Naive thymus-derived CD8-positive, alpha-beta T cell (primary cell): ENCODE results near the gene TUBG1. TPM values are rescaled to one million over a fixed set of nuclear protein-coding genes. Genes with fewer than 3 reads are reported as not detected.

Experiments
- ATAC-seq, 2 donors: fragments of 150-1000 bp; cut with Tn5 transposase in 1 of 2; sonication (Bioruptor Pico), chemical (Tn5 transposase) in 1 of 2; 1 replicate in 1 of 2; 2 replicates in 1 of 2; pipeline ENCODE4 v1.10.0; 2021; ENCODE audit warnings: mild to moderate bottlenecking in 2 of 2, moderate library complexity in 2 of 2
- POLR2A ChIA-PET: fragments of 350-600 bp; sonication (Branson Sonifier 250); formaldehyde crosslinking; loops from one replicate; lab custom pipeline; 2021; ENCODE audit warnings: antibody characterized with exemption; lab: Charles Lee
- DNase-seq, 10 donors: peaks; one replicate each; pipeline versions ENCODE4 v3.0.0 to v3.0.0-alpha.2; 2020 to 2022
- H3K27ac Mint-ChIP-seq, 10 donors: one replicate each; pipeline ENCODE4 v1.8.0; 2020 to 2022; ENCODE audit warnings: mild to moderate bottlenecking in 10 of 10, mixed read lengths in 10 of 10, moderate library complexity in 4 of 10, inconsistent platforms in 1 of 10
- H3K27me3 Mint-ChIP-seq, 5 donors: one replicate each; pipeline ENCODE4 v1.8.0; 2021 to 2022; ENCODE audit warnings: mixed read lengths in 5 of 5
- H3K36me3 Mint-ChIP-seq, 3 donors: one replicate each; pipeline ENCODE4 v1.8.0; 2020 to 2022; ENCODE audit warnings: mixed read lengths in 3 of 3, mild to moderate bottlenecking in 2 of 3, inconsistent platforms in 1 of 3
- H3K4me1 Mint-ChIP-seq, 4 donors: one replicate each; pipeline ENCODE4 v1.8.0; 2021 to 2022; ENCODE audit warnings: mixed read lengths in 4 of 4
- H3K4me3 Mint-ChIP-seq, 10 donors: one replicate each; pipeline ENCODE4 v1.8.0; 2020 to 2022; ENCODE audit warnings: mild to moderate bottlenecking in 10 of 10, mixed read lengths in 10 of 10, moderate library complexity in 6 of 10, inconsistent platforms in 1 of 10
- H3K9me3 Mint-ChIP-seq, 9 donors: one replicate each; pipeline ENCODE4 v1.8.0; 2020 to 2022; ENCODE audit warnings: mixed read lengths in 9 of 9, mild to moderate bottlenecking in 3 of 9, inconsistent platforms in 1 of 9, moderate library complexity in 1 of 9
- polyA plus RNA-seq, 3 donors: library from polyadenylated mRNA; unstranded; fragments of 300-500 nt; fragmentation: Illumina TruSeq; gene quantifications; one replicate each; pipeline ENCODE4 v1.2.3, GENCODE V29; 2021
- total RNA-seq, 8 experiments: library from RNA in 2 of 8; stranded (reverse) in 2 of 8; gene quantifications; one replicate each; pipeline ENCODE4 v1.2.3 and lab custom pipeline; 2021 to 2026

TUBG1 gene
- total and polyA plus RNA-seq, 5 experiments from 2014 or later: 6.7 to 16.3 (median 10.3) TPM

- no peak for ATAC-seq
- no peaks in the 10 kb centered on the region for H3K27me3 Mint-ChIP-seq
- H3K36me3 Mint-ChIP-seq: peaks cover 0 to 74% (median 6%) of the 10 kb centered on the region in 3 donors
- DNase-seq: no peak
- H3K9me3 Mint-ChIP-seq: no peaks in the 10 kb centered on the region
- peaks cover 9 to 29% (median 24%) of the 10 kb centered on the region in 4 donors for H3K4me1 Mint-ChIP-seq
- no peak overlapping the region for H3K4me3 Mint-ChIP-seq
- H3K27ac Mint-ChIP-seq: peak overlapping the region in 1 of 10 donors; percentile 29
- POLR2A ChIA-PET: interaction anchor here (3.1 kb wide), 1 partner anchor 27 kb away, joined by 14 read pairs; the partner anchor contains the start of genes RETREG3 and TUBG1
These were observed 27.7 kb upstream of the TUBG1 start for GRCh38 chr17:42581744-42582270.

GRCh38 chr17:42584880-42585279, 24.6 kb upstream of the TUBG1 start:
- POLR2A ChIA-PET: interaction anchor here (0.7 kb wide), 1 partner anchor 33 kb away, joined by 4 read pairs; no protein-coding TSS in a partner anchor
- DNase-seq (no peak), ATAC-seq (no peak)
- peak overlapping the region in 3 of 10 donors; percentile 21 to 62 (median 25) for H3K27ac Mint-ChIP-seq
- H3K9me3 Mint-ChIP-seq: no peaks in the 10 kb centered on the region
- peaks cover 6 to 9% (median 7%) of the 10 kb centered on the region in 4 donors for H3K4me1 Mint-ChIP-seq
- no peak overlapping the region for H3K4me3 Mint-ChIP-seq
- peaks cover 0 to 99% (median 9%) of the 10 kb centered on the region in 3 donors for H3K36me3 Mint-ChIP-seq
- no peaks in the 10 kb centered on the region for H3K27me3 Mint-ChIP-seq

DNA sequence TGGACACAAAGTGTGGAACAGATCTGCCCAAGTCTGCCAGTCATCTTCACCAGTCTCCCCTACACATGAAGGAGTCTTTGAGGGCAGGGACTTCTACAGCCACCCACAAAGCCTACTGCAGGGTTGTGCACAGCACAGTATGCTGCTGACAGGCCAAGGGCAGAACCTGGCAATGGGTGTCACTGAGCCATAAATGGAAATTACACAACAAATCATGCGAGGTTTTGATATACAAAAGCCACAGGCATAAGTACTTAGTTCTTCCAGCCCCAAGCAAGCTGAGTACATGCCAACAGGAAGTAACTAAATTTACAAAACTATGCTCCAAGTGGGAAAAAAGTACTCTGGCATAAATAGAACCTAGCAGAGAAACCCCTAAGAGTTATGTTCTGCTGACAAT, 24.1 kb upstream of the TUBG1 start:
- POLR2A ChIA-PET: interaction anchor here (0.7 to 1.0 kb wide), 2 partner anchors 23 to 34 kb away, joined by 3 to 4 read pairs; partner anchors contain the start of gene RETREG3
- Mint-ChIP-seq H3K36me3 (peaks cover 0 to 100% (median 9%) of the 10 kb centered on the region in 3 donors), H3K9me3 (no peaks in the 10 kb centered on the region), H3K27ac (no peak overlapping the region), H3K4me1 (peaks cover 5 to 9% (median 7%) of the 10 kb centered on the region in 4 donors), H3K4me3 (no peak overlapping the region), H3K27me3 (no peaks in the 10 kb centered on the region)
- DNase-seq (no peak), ATAC-seq (no peak)

DNA sequence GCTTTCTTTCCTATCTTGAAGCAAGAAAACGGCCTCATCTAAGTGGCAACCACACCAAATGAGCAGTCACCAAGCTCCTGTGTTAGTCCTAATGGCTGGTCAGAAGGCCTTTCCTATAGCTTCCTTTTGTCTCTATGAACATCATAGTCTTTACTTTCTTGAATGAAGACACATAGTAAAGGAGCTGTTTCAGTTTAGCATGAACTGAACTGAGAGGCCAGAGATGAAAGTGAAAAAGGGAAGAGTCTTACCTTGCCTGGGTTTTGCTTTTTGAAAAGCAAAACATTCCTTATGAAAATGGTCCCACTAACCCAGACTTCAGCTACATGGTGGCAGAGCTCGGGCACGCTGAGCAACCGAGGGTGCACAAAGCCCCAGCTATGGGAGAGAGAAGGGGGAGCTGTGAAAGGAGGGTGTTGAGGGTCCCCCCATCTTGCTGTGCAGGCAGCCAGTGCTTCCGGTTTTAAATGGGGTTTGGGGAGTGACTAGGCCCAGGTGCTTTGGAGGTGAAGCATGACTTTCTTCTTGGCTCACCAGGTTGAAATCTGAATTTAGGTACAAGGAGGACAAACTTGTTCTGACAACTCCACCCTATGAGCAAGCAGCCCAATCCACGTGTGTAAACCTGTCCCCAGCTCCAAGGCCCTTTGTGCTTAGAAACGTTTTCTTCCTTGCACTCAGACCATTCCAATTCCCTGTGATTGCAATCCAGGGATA, 22.8 kb upstream of the TUBG1 start:
- Mint-ChIP-seq H3K4me3 (no peak overlapping the region), H3K27ac (peak overlapping the region in 7 of 10 donors; percentile 31 to 79 (median 53)), H3K27me3 (no peaks in the 10 kb centered on the region), H3K4me1 (peaks cover 3 to 9% (median 7%) of the 10 kb centered on the region in 4 donors), H3K36me3 (peaks cover 0 to 100% (median 9%) of the 10 kb centered on the region in 3 donors), H3K9me3 (no peaks in the 10 kb centered on the region)
- POLR2A ChIA-PET: interaction anchor here (0.5 to 1.0 kb wide), 4 partner anchors 18 to 220 kb away, joined by 3 to 4 read pairs (median 3); partner anchors contain the start of gene RETREG3
- DNase-seq (no peak), ATAC-seq (no peak)

- H3K9me3 Mint-ChIP-seq: no peaks in the 10 kb centered on the region
- peak overlapping the region in 3 of 10 donors; percentile 20 to 53 (median 25) for H3K27ac Mint-ChIP-seq
- no peak for ATAC-seq
- peaks cover 0 to 83% (median 8%) of the 10 kb centered on the region in 3 donors for H3K36me3 Mint-ChIP-seq
- POLR2A ChIA-PET: interaction anchor here (0.7 to 1.6 kb wide), 4 partner anchors 19 to 77 kb away, joined by 3 to 5 read pairs (median 3); partner anchors contain the start of genes RETREG3 and TUBG1
- peaks cover 6 to 19% (median 13%) of the 10 kb centered on the region in 4 donors for H3K4me1 Mint-ChIP-seq
- no peaks in the 10 kb centered on the region for H3K27me3 Mint-ChIP-seq
- no peak for DNase-seq
- H3K4me3 Mint-ChIP-seq: no peak overlapping the region
These were observed 18.6 kb upstream of the TUBG1 start for GRCh38 chr17:42590886-42591285.

DNA sequence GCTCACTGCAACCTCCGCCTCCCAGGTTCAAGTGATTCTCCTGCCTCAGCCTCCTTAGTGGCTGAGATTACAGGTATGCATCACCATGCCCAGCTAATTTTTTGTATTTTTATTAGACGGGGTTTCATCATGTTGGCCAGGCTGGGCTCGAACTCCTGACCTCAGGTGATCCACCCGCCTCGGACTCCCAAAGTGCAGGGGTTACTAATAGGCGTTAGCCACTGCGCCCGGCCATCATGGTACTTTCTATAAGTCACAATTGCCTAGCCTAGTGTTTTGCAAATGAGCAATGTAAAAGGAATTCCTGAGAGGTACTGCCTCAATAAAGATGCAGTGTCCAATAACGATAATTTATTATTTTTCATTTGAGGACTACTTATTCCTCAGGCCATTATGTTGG, 18.1 kb upstream of the TUBG1 start:
- DNase-seq (no peak), ATAC-seq (no peak)
- POLR2A ChIA-PET: interaction anchor here (0.7 to 1.6 kb wide), 4 partner anchors 18 to 77 kb away, joined by 3 to 5 read pairs (median 3); partner anchors contain the start of genes RETREG3 and TUBG1
- Mint-ChIP-seq H3K27me3 (no peaks in the 10 kb centered on the region), H3K9me3 (no peaks in the 10 kb centered on the region), H3K36me3 (peaks cover 0 to 80% (median 8%) of the 10 kb centered on the region in 3 donors), H3K4me3 (no peak overlapping the region), H3K27ac (no peak overlapping the region), H3K4me1 (peaks cover 7 to 21% (median 14%) of the 10 kb centered on the region in 4 donors)

GRCh38 chr17:42596386-42596785, 13.1 kb upstream of the TUBG1 start:
- DNase-seq (no peak), ATAC-seq (no peak)
- Mint-ChIP-seq H3K36me3 (peaks cover 0 to 67% (median 4%) of the 10 kb centered on the region in 3 donors), H3K9me3 (no peaks in the 10 kb centered on the region), H3K4me1 (peaks cover 8 to 44% (median 27%) of the 10 kb centered on the region in 4 donors), H3K27ac (peak overlapping the region in 2 of 10 donors; percentile 0 to 8), H3K4me3 (no peak overlapping the region), H3K27me3 (no peaks in the 10 kb centered on the region)
- POLR2A ChIA-PET: interaction anchor here (0.6 kb wide), 1 partner anchor 718 kb away, joined by 3 read pairs; no protein-coding TSS in a partner anchor

GRCh38 chr17:42598905-42599304, 10.6 kb upstream of the TUBG1 start:
- DNase-seq (no peak), ATAC-seq (no peak)
- H3K27me3 Mint-ChIP-seq: no peaks in the 10 kb centered on the region
- H3K36me3 Mint-ChIP-seq: peaks cover 0 to 64% (median 5%) of the 10 kb centered on the region in 3 donors
- POLR2A ChIA-PET: interaction anchor here (1.4 kb wide), 1 partner anchor 10 kb away, joined by 6 read pairs; the partner anchor contains the start of genes RETREG3 and TUBG1
- peak overlapping the region in 4 of 10 donors; percentile 19 to 71 (median 42) for H3K27ac Mint-ChIP-seq
- peak overlapping the region in 3 of 10 donors; percentile 9 to 52 (median 26) for H3K4me3 Mint-ChIP-seq
- H3K4me1 Mint-ChIP-seq: peaks cover 14 to 47% (median 35%) of the 10 kb centered on the region in 4 donors
- no peaks in the 10 kb centered on the region for H3K9me3 Mint-ChIP-seq

- ATAC-seq: no peak
- H3K9me3 Mint-ChIP-seq: no peaks in the 10 kb centered on the region
- no peaks in the 10 kb centered on the region for H3K27me3 Mint-ChIP-seq
These were observed 6.2 kb upstream of the TUBG1 start for GRCh38 chr17:42603318-42603717.

GRCh38 chr17:42607769-42608168, 1.7 kb upstream of the TUBG1 start:
- Mint-ChIP-seq H3K4me3 (peak overlapping the region; percentile 97 to 100 (median 100)), H3K27ac (peak overlapping the region in 9 of 10 donors; percentile 82 to 100 (median 99)), H3K27me3 (no peaks in the 10 kb centered on the region), H3K36me3 (peaks cover 3 to 48% (median 8%) of the 10 kb centered on the region in 3 donors), H3K9me3 (no peaks in the 10 kb centered on the region), H3K4me1 (peaks cover 34 to 65% (median 62%) of the 10 kb centered on the region in 4 donors)
- POLR2A ChIA-PET: interaction anchor here (0.6 to 3.3 kb wide), 15 partner anchors 15 to 391 kb away, joined by 3 to 26 read pairs (median 5); partner anchors contain the start of genes MLX, NAGLU, PSMC3IP and RPL27
- DNase-seq (no peak), ATAC-seq (no peak)

More at GRCh38 chr17:42603318-42603717, 6.2 kb upstream of the TUBG1 start:
- Mint-ChIP-seq H3K36me3 (peaks cover 0 to 69% (median 4%) of the 10 kb centered on the region in 3 donors), H3K4me3 (peak overlapping the region in 6 of 10 donors; percentile 20 to 52 (median 35)), H3K4me1 (peaks cover 33 to 80% (median 68%) of the 10 kb centered on the region in 4 donors), H3K27ac (peak overlapping the region in 4 of 10 donors; percentile 6 to 80 (median 34))
- POLR2A ChIA-PET: no interaction called here
- no peak for DNase-seq

DNA sequence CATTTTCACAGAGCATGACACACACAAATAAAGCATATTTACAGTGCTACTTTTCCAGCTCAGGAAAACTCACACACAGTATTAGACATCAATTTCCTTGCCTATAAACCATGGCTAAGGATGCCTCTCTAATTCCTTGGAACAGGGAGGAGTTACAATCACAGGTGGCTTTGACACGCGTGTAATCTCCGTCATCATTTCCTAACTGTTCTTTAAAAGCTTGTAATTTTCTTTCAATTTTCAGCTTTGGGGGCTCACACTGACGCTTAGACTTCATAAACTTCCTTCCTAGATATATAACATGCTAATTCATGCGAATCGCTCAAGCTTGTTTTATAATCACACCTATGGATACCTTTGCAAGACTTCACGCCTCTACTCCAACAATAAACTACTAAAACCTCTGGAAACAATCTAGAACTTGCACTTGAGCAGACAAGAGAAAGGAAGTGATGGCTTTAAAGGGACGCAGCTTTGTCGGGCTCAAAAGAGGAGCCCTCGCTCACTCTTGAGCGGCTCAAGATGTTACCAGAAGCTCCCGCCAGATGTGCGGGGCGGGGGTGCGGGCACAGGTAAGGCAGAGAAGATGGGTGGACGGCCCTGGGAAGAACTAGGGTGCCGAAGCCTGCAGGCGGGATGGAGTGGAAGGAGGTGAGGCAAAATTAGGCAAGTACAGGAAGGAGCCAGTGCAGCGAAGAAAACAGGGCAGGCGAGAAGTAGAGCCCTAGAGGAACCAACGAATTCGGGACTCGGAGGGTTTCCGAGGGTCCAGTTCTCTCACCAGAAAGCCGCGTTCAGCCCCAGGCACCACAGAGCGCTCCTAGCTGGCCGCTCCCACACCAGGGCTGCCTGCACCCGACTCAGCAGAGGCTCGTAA, 940 bp upstream of the TUBG1 start:
- H3K27me3 Mint-ChIP-seq: no peaks in the 10 kb centered on the region
- peaks cover 29 to 59% (median 56%) of the 10 kb centered on the region in 4 donors for H3K4me1 Mint-ChIP-seq
- H3K4me3 Mint-ChIP-seq: peak overlapping the region; percentile 97 to 100 (median 100)
- no peaks in the 10 kb centered on the region for H3K9me3 Mint-ChIP-seq
- H3K27ac Mint-ChIP-seq: peak overlapping the region; percentile 94 to 100 (median 99)
- peaks cover 3 to 48% (median 9%) of the 10 kb centered on the region in 3 donors for H3K36me3 Mint-ChIP-seq
- POLR2A ChIA-PET: interaction anchor here (0.6 to 3.3 kb wide), 27 partner anchors 9 to 759 kb away, joined by 3 to 26 read pairs (median 4); partner anchors contain the start of genes CNP, CNTNAP1, MLX and NAGLU
- peak in 5 of 10 donors; percentile 7 to 40 (median 37) for DNase-seq
- peak; percentile 66 to 68 for ATAC-seq
